SK-N-SH (cell line): ENCODE data around the gene DLGAP3. TPM values are rescaled to one million over a fixed set of nuclear protein-coding genes. Genes with fewer than 3 reads are reported as not detected.
A peak's percentile ranks its signal among the peaks of the same experiment; 100 is the strongest.

Experiments used
- CTCF ChIA-PET: fragments of 300-600, 350-600 bp; formaldehyde crosslinking; extraction: SDS; loops from one replicate; lab custom pipeline; 2021; lab: Yijun Ruan, JAX
- POLR2A ChIA-PET: fragments of 350-600 bp; sonication (Branson Sonifier 250); formaldehyde crosslinking; extraction: SDS; loops from one replicate; lab custom pipeline; 2020; ENCODE audit warnings: antibody characterized with exemption, inconsistent platforms; lab: Yijun Ruan, JAX
- DNase-seq: peaks from one replicate; pipeline ENCODE4 v3.0.0; 2012
- H2AFZ ChIP-seq: fragments of 200-600 bp; sonication (generic); 2 replicates; pipeline ENCODE4 v1.8.1; 2016; ENCODE audit warnings: antibody characterized with exemption, mild to moderate bottlenecking, low read depth
- H3F3A ChIP-seq: fragments of 200-600 bp; sonication (generic); replicated peaks from 2 replicates; pipeline ENCODE3; 2016; ENCODE audit warnings: antibody characterized with exemption, mild to moderate bottlenecking; ENCODE audit not compliant: insufficient read depth
- H3K27ac ChIP-seq, 2 experiments: fragments of 200-500 bp in 1 of 2; fragments of 200-600 bp in 1 of 2; sonication (Bioruptor generic) in 1 of 2; sonication (generic), shearing (Covaris generic) in 1 of 2; 2 replicates each; pipeline versions ENCODE4 v1.5.1 to v1.6.1; 2014 to 2016; ENCODE audit warnings: low read depth in 2 of 2, inconsistent platforms in 1 of 2, low read length in 1 of 2, mild to moderate bottlenecking in 1 of 2, mixed read lengths in 1 of 2
- H3K27me3 ChIP-seq: fragments of 200-600 bp; sonication (generic), shearing (Covaris generic); 2 replicates; pipeline ENCODE4 v1.6.1; 2016; ENCODE audit warnings: mixed run types; ENCODE audit not compliant: insufficient read depth
- H3K36me3 ChIP-seq, 2 experiments: fragments of 200-500 bp in 1 of 2; fragments of 200-600 bp in 1 of 2; sonication (Bioruptor generic) in 1 of 2; sonication (generic) in 1 of 2; replicated peaks in 1 of 2; 2 replicates each; pipeline versions ENCODE3 to v1.5.1; 2014 to 2016; ENCODE audit warnings: low read length in 1 of 2, mild to moderate bottlenecking in 1 of 2; ENCODE audit not compliant: insufficient read depth in 2 of 2, control insufficient read depth in 1 of 2
- H3K4me1 ChIP-seq, 2 experiments: fragments of 200-500 bp in 1 of 2; fragments of 200-600 bp in 1 of 2; sonication (Bioruptor generic) in 1 of 2; sonication (generic), shearing (Covaris generic) in 1 of 2; 2 replicates each; pipeline versions ENCODE4 v1.5.1 to v1.6.1; 2014 to 2016; ENCODE audit warnings: low read depth in 1 of 2, low read length in 1 of 2, mixed run types in 1 of 2; ENCODE audit not compliant: insufficient read depth in 2 of 2, control insufficient read depth in 1 of 2
- H3K4me2 ChIP-seq: fragments of 200-600 bp; sonication (generic), shearing (Covaris generic); 2 replicates; pipeline ENCODE4 v1.6.1; 2017; ENCODE audit warnings: mixed run types
- H3K4me3 ChIP-seq, 2 experiments: fragments of 200-500 bp in 1 of 2; fragments of 200-600 bp in 1 of 2; sonication (Bioruptor generic) in 1 of 2; sonication (generic), shearing (Covaris generic) in 1 of 2; 2 replicates each; pipeline versions ENCODE4 v1.5.1 to v1.8.1; 2014 to 2016; ENCODE audit warnings: low read depth in 2 of 2, inconsistent platforms in 1 of 2, low read length in 1 of 2, mild to moderate bottlenecking in 1 of 2, mixed read lengths in 1 of 2, moderate library complexity in 1 of 2
- H3K79me2 ChIP-seq: fragments of 200-600 bp; sonication (generic); 2 replicates; pipeline ENCODE4 v1.8.1; 2017; ENCODE audit warnings: mild to moderate bottlenecking; ENCODE audit not compliant: insufficient read depth
- H3K9ac ChIP-seq: fragments of 200-600 bp; sonication (generic); 2 replicates; pipeline ENCODE4 v1.6.1; 2017; ENCODE audit warnings: mixed run types
- H3K9me2 ChIP-seq: fragments of 200-600 bp; sonication (generic); 2 replicates; pipeline ENCODE4 v1.6.1; 2017; ENCODE audit warnings: mixed run types
- H3K9me3 ChIP-seq: fragments of 200-600 bp; sonication (generic); 2 replicates; pipeline ENCODE4 v1.6.1; 2017; ENCODE audit warnings: mixed run types, mild to moderate bottlenecking, moderate library complexity
- H4K20me1 ChIP-seq: fragments of 200-600 bp; sonication (generic); 2 replicates; pipeline ENCODE4 v1.6.1; 2017; ENCODE audit warnings: mild to moderate bottlenecking, mixed run types; ENCODE audit not compliant: insufficient read depth
- EP300 ChIP-seq, 2 experiments: IDR thresholded peaks; 2 replicates each; pipeline versions ENCODE4 v1.4.0 to v1.6.1; 2012; ENCODE audit warnings: borderline replicate concordance in 1 of 2, low read depth in 1 of 2, low read length in 1 of 2
- EZH2phosphoT487 ChIP-seq: fragments of 200-600 bp; sonication (generic); IDR thresholded peaks from 2 replicates; pipeline ENCODE4 v1.6.1; 2017; ENCODE audit warnings: low read depth, mixed run types, mild to moderate bottlenecking, antibody characterized with exemption, moderate library complexity, borderline replicate concordance
- FOXJ3 ChIP-seq: sonication (generic); formaldehyde crosslinking; IDR thresholded peaks from 2 replicates; pipeline ENCODE4 v1.5.1; 2020; ENCODE audit warnings: mild to moderate bottlenecking, missing genetic modification reagents
- FOXM1 ChIP-seq: IDR thresholded peaks from 2 replicates; pipeline ENCODE4 v1.4.0; 2012; ENCODE audit warnings: low read depth, mild to moderate bottlenecking
- NFIC ChIP-seq: IDR thresholded peaks from 2 replicates; pipeline ENCODE4 v1.4.0; 2012; ENCODE audit warnings: borderline replicate concordance
- RCOR1 ChIP-seq: fragments of 150-350 bp; IDR thresholded peaks from 2 replicates; pipeline ENCODE4 v1.6.1; 2017; ENCODE audit warnings: antibody characterized with exemption, low read length
- RXRA ChIP-seq: IDR thresholded peaks from 2 replicates; pipeline ENCODE4 v1.4.0; 2012; ENCODE audit warnings: low read depth, mild to moderate bottlenecking, borderline replicate concordance
- TAF1 ChIP-seq: IDR thresholded peaks from 2 replicates; pipeline ENCODE4 v1.6.1; 2012; ENCODE audit warnings: low read depth, mild to moderate bottlenecking, low read length, moderate library complexity, borderline replicate concordance
- TCF12 ChIP-seq: IDR thresholded peaks from 2 replicates; pipeline ENCODE4 v1.4.0; 2012
- WGBS: methylation state at CpG from one replicate; pipeline ENCODE4 v1.1.6; 2017; ENCODE audit warnings: low lambda C conversion rate; 5-methylcytosine and 5-hydroxymethylcytosine counted together
- polyA plus RNA-seq, 3 experiments: library from polyadenylated mRNA; depleted of rRNA; stranded (reverse); fragments of >200 nt; gene quantifications; 2 replicates each; pipeline ENCODE4 v1.2.3, GENCODE V29; 2012
- TF ChIP-seq, protein P1 (sequence below): fragments of 200-600 bp; sonication (generic); IDR thresholded peaks from 2 replicates; pipeline ENCODE4 v1.6.1; 2017; ENCODE audit warnings: antibody characterized with exemption, mild to moderate bottlenecking, moderate library complexity

The DLGAP3 gene
- polyA plus RNA-seq, 1 of the 3 experiments (the other 2 are of a cell fraction) = 0.15 TPM

DNA sequence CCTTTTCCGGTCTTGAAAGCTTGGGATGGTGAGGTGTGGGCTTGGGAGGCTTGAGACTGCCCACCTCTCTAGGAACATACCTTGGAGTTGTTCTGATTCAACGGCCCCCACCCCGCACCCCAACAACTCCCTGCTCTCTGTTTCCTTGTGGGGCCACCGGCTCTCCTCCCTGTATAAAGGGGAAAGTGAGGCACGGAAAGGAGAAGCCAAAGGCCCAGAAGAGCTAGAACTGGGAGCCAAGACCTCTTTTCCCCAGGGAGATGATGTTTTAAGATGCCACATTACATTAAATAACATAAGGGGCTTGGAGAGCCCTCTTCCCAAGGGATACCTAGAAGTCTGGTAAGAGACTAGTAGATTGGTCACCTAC is 1.2 kb upstream of the DLGAP3 start:
- Histone ChIP-seq H3K4me1 (peaks cover 0 to 3% of the 10 kb centered on the region in 2 experiments; a peak in 1 of 4 replicates), H3K27ac (no peak overlapping the region), H3F3A (no peaks in the 10 kb centered on the region), H3K79me2 (no peaks in the 10 kb centered on the region), H2AFZ (no peak overlapping the region), H3K9me2 (no peaks in the 10 kb centered on the region), H4K20me1 (no peaks in the 10 kb centered on the region), H3K9ac (no peak overlapping the region), H3K4me2 (no peak overlapping the region), H3K27me3 (peaks cover 27% of the 10 kb centered on the region), H3K36me3 (no peaks in the 10 kb centered on the region), H3K9me3 (no peaks in the 10 kb centered on the region), H3K4me3 (no peak overlapping the region; a peak in 1 of 4 replicates)
- ChIA-PET CTCF (interaction anchor here (0.5 to 2.7 kb wide), 7 partner anchors 19 to 768 kb away, joined by 3 to 15 read pairs (median 3); partner anchors contain the start of genes SMIM12 and TMEM35B), POLR2A (no interaction called here)
- no peak for DNase-seq
- TF ChIP-seq TCF12 (no peak), NFIC (no peak)
- 62% methylated on average over 5 of the region's 5 CpGs for WGBS

DNA sequence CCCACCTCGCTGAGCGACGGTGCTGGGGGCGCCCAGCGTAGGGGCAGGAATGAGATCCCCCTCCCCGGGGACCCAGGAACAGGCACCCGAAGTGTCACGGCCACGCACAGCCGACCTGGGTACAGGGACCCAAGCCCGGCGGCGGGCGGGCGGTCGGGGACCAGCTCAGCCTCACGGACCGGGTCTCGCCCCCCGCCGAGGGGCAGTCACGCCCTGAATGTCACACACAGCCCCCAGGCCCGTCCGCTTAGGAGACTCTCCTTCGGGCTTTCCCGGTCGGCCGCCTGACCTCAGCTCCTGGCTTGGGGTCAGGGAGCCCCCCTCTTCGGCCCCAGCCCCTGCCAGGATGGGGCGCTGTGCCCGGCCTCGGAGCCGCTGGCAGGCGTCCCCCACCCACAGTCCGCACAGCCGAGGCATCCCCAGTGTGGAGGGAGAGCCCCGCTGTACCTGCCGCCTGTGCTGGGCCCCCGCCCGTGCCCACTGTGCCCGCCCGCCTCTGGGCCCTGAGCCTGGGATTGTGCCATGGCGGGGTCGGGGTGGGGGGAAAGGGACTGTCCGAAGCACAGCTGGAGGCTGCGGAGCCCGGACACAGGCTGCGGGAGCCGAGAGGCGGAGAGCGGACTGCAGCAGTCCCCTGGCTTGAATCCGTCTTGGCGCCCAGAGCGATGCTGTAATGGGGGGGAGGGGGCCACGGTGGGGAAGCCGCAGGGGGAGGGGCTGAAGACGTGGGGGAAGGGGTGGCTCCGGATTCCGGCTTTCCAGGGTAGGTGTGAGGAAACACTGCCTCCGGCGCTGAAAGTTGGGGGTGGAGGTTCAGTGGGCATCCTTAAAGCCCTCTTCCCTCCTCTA is 627 bp upstream of the DLGAP3 start:
- ChIA-PET POLR2A (interaction anchor here (0.8 to 1.7 kb wide), 3 partner anchors 54 to 249 kb away, joined by 3 to 4 read pairs (median 3); no protein-coding TSS in a partner anchor), CTCF (interaction anchor here (0.5 to 2.7 kb wide), 15 partner anchors 11 to 768 kb away, joined by 3 to 15 read pairs (median 3); partner anchors contain the start of genes SMIM12 and TMEM35B)
- H3K4me3 ChIP-seq = peak overlapping the region; percentile 32 to 46; a peak in 3 of 4 replicates

More for the DNA sequence above, 627 bp upstream of the DLGAP3 start:
- Histone ChIP-seq H3K4me1 (peaks cover 0 to 3% of the 10 kb centered on the region in 2 experiments; a peak in 1 of 4 replicates), H3K79me2 (no peaks in the 10 kb centered on the region), H3K9me2 (no peaks in the 10 kb centered on the region), H3F3A (no peaks in the 10 kb centered on the region), H3K27ac (no peak overlapping the region; a peak in 1 of 4 replicates), H3K9me3 (no peaks in the 10 kb centered on the region), H2AFZ (no peak overlapping the region), H3K27me3 (peaks cover 27% of the 10 kb centered on the region), H3K4me2 (peak overlapping the region; percentile 71; the same call in 1 of the 2 replicates), H3K36me3 (no peaks in the 10 kb centered on the region), H4K20me1 (no peaks in the 10 kb centered on the region), H3K9ac (no peak overlapping the region)
- WGBS = 4% methylated on average over 20 of the region's 61 CpGs
- peak; percentile 85 for DNase-seq
- TF ChIP-seq FOXM1 = no peak
- no peak for TF ChIP-seq TAF1
- TF ChIP-seq RCOR1 = no peak
- TF ChIP-seq EZH2phosphoT487 = 0 out of 2 replicates have a peak, but pooled peaks have one; percentile 22
- no peak for TF ChIP-seq EP300 (IDR thresholded peaks at IDR 0.05; ENCODE audit: borderline replicate concordance in 1 of 2, low read depth in 1 of 2, low read length in 1 of 2)
- TF ChIP-seq FOXJ3 = no peak
- TF ChIP-seq, protein P1, sequence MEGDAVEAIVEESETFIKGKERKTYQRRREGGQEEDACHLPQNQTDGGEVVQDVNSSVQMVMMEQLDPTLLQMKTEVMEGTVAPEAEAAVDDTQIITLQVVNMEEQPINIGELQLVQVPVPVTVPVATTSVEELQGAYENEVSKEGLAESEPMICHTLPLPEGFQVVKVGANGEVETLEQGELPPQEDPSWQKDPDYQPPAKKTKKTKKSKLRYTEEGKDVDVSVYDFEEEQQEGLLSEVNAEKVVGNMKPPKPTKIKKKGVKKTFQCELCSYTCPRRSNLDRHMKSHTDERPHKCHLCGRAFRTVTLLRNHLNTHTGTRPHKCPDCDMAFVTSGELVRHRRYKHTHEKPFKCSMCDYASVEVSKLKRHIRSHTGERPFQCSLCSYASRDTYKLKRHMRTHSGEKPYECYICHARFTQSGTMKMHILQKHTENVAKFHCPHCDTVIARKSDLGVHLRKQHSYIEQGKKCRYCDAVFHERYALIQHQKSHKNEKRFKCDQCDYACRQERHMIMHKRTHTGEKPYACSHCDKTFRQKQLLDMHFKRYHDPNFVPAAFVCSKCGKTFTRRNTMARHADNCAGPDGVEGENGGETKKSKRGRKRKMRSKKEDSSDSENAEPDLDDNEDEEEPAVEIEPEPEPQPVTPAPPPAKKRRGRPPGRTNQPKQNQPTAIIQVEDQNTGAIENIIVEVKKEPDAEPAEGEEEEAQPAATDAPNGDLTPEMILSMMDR = peak; percentile 10; the same call in 1 of the 2 replicates
- TF ChIP-seq RXRA = no peak
